Liver (tissue), 9 donors: ENCODE data around the gene FAM13B. TPM values are rescaled to one million over a fixed set of nuclear protein-coding genes. Genes with fewer than 3 reads are reported as not detected.

Experiments used
- DNase-seq: peaks from one replicate; pipeline ENCODE4 v3.0.0-alpha.2; 2017; ENCODE audit warnings: low spot score
- H3K27ac ChIP-seq, 2 donors: one replicate each; pipeline ENCODE4 v1.7.0; 2013; ENCODE audit warnings: inconsistent platforms in 2 of 2, low read length in 2 of 2, control low read depth in 1 of 2, low read depth in 1 of 2, mild to moderate bottlenecking in 1 of 2
- H3K27me3 ChIP-seq, 4 donors: one replicate each; pipeline versions ENCODE4 v1.6.1 to v1.7.0; 2013; ENCODE audit warnings: low read length in 3 of 4, inconsistent platforms in 1 of 4, mild to moderate bottlenecking in 1 of 4, moderate library complexity in 1 of 4; ENCODE audit not compliant: control insufficient read depth in 4 of 4, insufficient read depth in 4 of 4
- H3K36me3 ChIP-seq, 4 donors: one replicate each; pipeline versions ENCODE4 v1.6.1 to v1.7.0; 2013; ENCODE audit warnings: low read length in 3 of 4, mild to moderate bottlenecking in 3 of 4, low read depth in 1 of 4, moderate library complexity in 1 of 4; ENCODE audit not compliant: control insufficient read depth in 4 of 4, insufficient read depth in 3 of 4
- H3K4me1 ChIP-seq, 4 donors: one replicate each; pipeline versions ENCODE4 v1.6.1 to v1.7.0; 2013; ENCODE audit warnings: low read length in 3 of 4, mild to moderate bottlenecking in 3 of 4, moderate library complexity in 1 of 4; ENCODE audit not compliant: control insufficient read depth in 4 of 4, insufficient read depth in 4 of 4
- H3K4me3 ChIP-seq, 3 donors: one replicate each; pipeline versions ENCODE4 v1.6.1 to v1.7.0; 2013; ENCODE audit warnings: low read length in 3 of 3, control low read depth in 1 of 3, low read depth in 1 of 3, mild to moderate bottlenecking in 1 of 3
- H3K9ac ChIP-seq, 2 donors: one replicate each; pipeline ENCODE4 v1.7.0; 2013; ENCODE audit warnings: low read length in 2 of 2, mild to moderate bottlenecking in 2 of 2, moderate library complexity in 2 of 2, control low read depth in 1 of 2, low read depth in 1 of 2
- H3K9me3 ChIP-seq, 4 donors: one replicate each; pipeline versions ENCODE4 v1.6.1 to v1.7.0; 2013; ENCODE audit warnings: low read length in 3 of 4; ENCODE audit not compliant: control insufficient read depth in 4 of 4
- ATF3 ChIP-seq: IDR thresholded peaks from 2 replicates; pipeline ENCODE4 v1.6.1; 2016; ENCODE audit warnings: antibody characterized with exemption
- CTCF ChIP-seq: fragments of 150-350 bp; IDR thresholded peaks from 2 replicates; pipeline ENCODE4 v1.5.1; 2017; ENCODE audit warnings: improper control_type of control experiment, low read depth, low read length; ENCODE audit not compliant: missing input control
- EGR1 ChIP-seq, 2 donors: IDR thresholded peaks; 2 replicates each; pipeline ENCODE4 v1.6.1; 2016 to 2018; ENCODE audit warnings: antibody characterized with exemption in 2 of 2, low read depth in 2 of 2
- FOXA1 ChIP-seq: IDR thresholded peaks from 2 replicates; pipeline ENCODE4 v1.6.1; 2016; ENCODE audit warnings: antibody characterized with exemption
- FOXA2 ChIP-seq: IDR thresholded peaks from 2 replicates; pipeline ENCODE4 v1.6.1; 2016; ENCODE audit warnings: antibody characterized with exemption
- GABPA ChIP-seq, 2 donors: IDR thresholded peaks in 1 of 2; conservative IDR thresholded peaks in 1 of 2; 2 replicates each; pipeline ENCODE4 v1.6.1; 2016; ENCODE audit warnings: antibody characterized with exemption in 2 of 2, mild to moderate bottlenecking in 1 of 2, moderate library complexity in 1 of 2
- HNF4A ChIP-seq, 2 donors: conservative IDR thresholded peaks; 2 replicates each; pipeline ENCODE4 v1.6.1; 2016; ENCODE audit warnings: antibody characterized with exemption in 2 of 2, mild to moderate bottlenecking in 2 of 2
- HNF4G ChIP-seq: IDR thresholded peaks from 2 replicates; pipeline ENCODE4 v1.6.1; 2016; ENCODE audit warnings: antibody characterized with exemption
- JUND ChIP-seq, 2 donors: IDR thresholded peaks; 2 replicates each; pipeline ENCODE4 v1.6.1; 2016; ENCODE audit warnings: antibody characterized with exemption in 2 of 2
- MAX ChIP-seq: IDR thresholded peaks from 2 replicates; pipeline ENCODE4 v1.6.1; 2016; ENCODE audit warnings: antibody characterized with exemption
- NR2F2 ChIP-seq: IDR thresholded peaks from 2 replicates; pipeline ENCODE4 v1.6.1; 2016; ENCODE audit warnings: antibody characterized with exemption
- RAD21 ChIP-seq, 2 donors: IDR thresholded peaks; 2 replicates each; pipeline ENCODE4 v1.6.1; 2016; ENCODE audit warnings: antibody characterized with exemption in 2 of 2, mild to moderate bottlenecking in 2 of 2
- RXRA ChIP-seq, 2 donors: IDR thresholded peaks; 2 replicates each; pipeline ENCODE4 v1.6.1; 2017 to 2018; ENCODE audit warnings: antibody characterized with exemption in 2 of 2, mild to moderate bottlenecking in 1 of 2
- SP1 ChIP-seq: IDR thresholded peaks from 2 replicates; pipeline ENCODE4 v1.6.1; 2018; ENCODE audit warnings: antibody characterized with exemption, mild to moderate bottlenecking
- TAF1 ChIP-seq: conservative IDR thresholded peaks from 2 replicates; pipeline ENCODE4 v1.6.1; 2016; ENCODE audit warnings: antibody characterized with exemption, mild to moderate bottlenecking
- YY1 ChIP-seq: IDR thresholded peaks from 2 replicates; pipeline ENCODE4 v1.6.1; 2016; ENCODE audit warnings: antibody characterized with exemption, mild to moderate bottlenecking
- ZBTB33 ChIP-seq: IDR thresholded peaks from 2 replicates; pipeline ENCODE4 v1.6.1; 2016; ENCODE audit warnings: antibody characterized with exemption
- WGBS: extraction: QIAGEN DNeasy Blood & Tissue Kit; methylation state at CpG from one replicate; pipeline ENCODE4 v1.1.7; 2013; 5-methylcytosine and 5-hydroxymethylcytosine counted together
- polyA plus RNA-seq, 2 donors: library from polyadenylated mRNA; stranded (reverse) in 1 of 2; unstranded in 1 of 2; fragments of 200-250 nt in 1 of 2; fragments of >200 nt in 1 of 2; fragmentation: Nextera tagmentation in 1 of 2; extraction: Ambion mirVana in 1 of 2; gene quantifications; one replicate each; pipeline versions ENCODE4 v1.2.1 to v1.2.3, GENCODE V29; 2013 to 2015
- total RNA-seq, 2 donors: library from RNA; depleted of rRNA; stranded (reverse); fragments of >200 nt; gene quantifications; one replicate each; pipeline ENCODE4 v1.2.3, GENCODE V29; 2014
- donor health status: healthy.
- donor health status: healthy.
- donor health status: healthy.
- donor health status: healthy.
- donor health status: healthy.

FAM13B gene
- total and polyA plus RNA-seq, 4 donors = 4.3 to 19.0 (median 10.8) TPM

GRCh38 chr5:138033907-138034306, 1.0 kb upstream of the FAM13B start:
- TF ChIP-seq FOXA2 = no peak
- no peak for TF ChIP-seq ATF3
- TF ChIP-seq YY1 = no peak
- TF ChIP-seq FOXA1 = no peak
- TF ChIP-seq HNF4G = no peak
- no peak for TF ChIP-seq MAX
- TF ChIP-seq GABPA (IDR thresholded peaks at IDR 0.05 in 1 of 2, conservative IDR thresholded peaks at IDR 0.05 in 1 of 2) = no peak
- no peak for TF ChIP-seq RAD21 (IDR thresholded peaks at IDR 0.05)
- no peak for TF ChIP-seq ZBTB33
- no peak for TF ChIP-seq NR2F2
- TF ChIP-seq HNF4A (conservative IDR thresholded peaks at IDR 0.05) = no peak
- TF ChIP-seq TAF1 = no peak
- no peak for TF ChIP-seq JUND (IDR thresholded peaks at IDR 0.05)
- peak overlapping the region in 1 of 3 donors; percentile 71 for H3K4me3 ChIP-seq
- 76% methylated on average over 2 of the region's 2 CpGs for WGBS
- DNase-seq = no peak
- H3K4me1 ChIP-seq = peaks cover 9 to 25% (median 13%) of the 10 kb centered on the region in 4 donors
- peak overlapping the region; percentile 38 to 73 for H3K9ac ChIP-seq
- peak overlapping the region; percentile 90 to 97 for H3K27ac ChIP-seq
- H3K36me3 ChIP-seq = no peaks in the 10 kb centered on the region
- H3K27me3 ChIP-seq = no peaks in the 10 kb centered on the region
- no peaks in the 10 kb centered on the region for H3K9me3 ChIP-seq

GRCh38 chr5:138033386-138033808, 518 bp upstream of the FAM13B start:
- peak overlapping the region; percentile 73 to 79 for H3K9ac ChIP-seq
- peak overlapping the region; percentile 71 to 99 (median 74) for H3K4me3 ChIP-seq
- peak overlapping the region; percentile 90 to 97 for H3K27ac ChIP-seq
- no peaks in the 10 kb centered on the region for H3K9me3 ChIP-seq
- H3K36me3 ChIP-seq = no peaks in the 10 kb centered on the region
- WGBS = 1% methylated on average over 15 of the region's 15 CpGs
- H3K4me1 ChIP-seq = peaks cover 9 to 25% (median 13%) of the 10 kb centered on the region in 4 donors
- TF ChIP-seq ZBTB33 = no peak
- TF ChIP-seq RXRA (IDR thresholded peaks at IDR 0.05) = peak in 1 of 2 donors; percentile 13
- peak; percentile 2 for TF ChIP-seq SP1
- no peaks in the 10 kb centered on the region for H3K27me3 ChIP-seq
- no peak for DNase-seq

GRCh38 chr5:138032028-138032571, 779 bp downstream of the FAM13B start:
- Histone ChIP-seq H3K4me3 (peak overlapping the region; percentile 77 to 99 (median 90)), H3K27me3 (no peaks in the 10 kb centered on the region), H3K9ac (peak overlapping the region in 1 of 2 donors; percentile 67), H3K9me3 (no peaks in the 10 kb centered on the region), H3K36me3 (no peaks in the 10 kb centered on the region), H3K27ac (peak overlapping the region; percentile 90 to 97), H3K4me1 (peaks cover 9 to 25% (median 13%) of the 10 kb centered on the region in 4 donors)
- DNase-seq = peak; percentile 72
- WGBS = 9% methylated on average over 24 of the region's 24 CpGs
- TF ChIP-seq FOXA1 = no peak
- no peak for TF ChIP-seq ZBTB33
- TF ChIP-seq JUND (IDR thresholded peaks at IDR 0.05) = no peak
- no peak for TF ChIP-seq HNF4G
- TF ChIP-seq RXRA (IDR thresholded peaks at IDR 0.05) = no peak
- no peak for TF ChIP-seq CTCF
- TF ChIP-seq GABPA (IDR thresholded peaks at IDR 0.05 in 1 of 2, conservative IDR thresholded peaks at IDR 0.05 in 1 of 2) = no peak
- no peak for TF ChIP-seq FOXA2
- no peak for TF ChIP-seq EGR1 (IDR thresholded peaks at IDR 0.05; ENCODE audit: low read depth in 2 of 2)
- no peak for TF ChIP-seq MAX
- TF ChIP-seq HNF4A (conservative IDR thresholded peaks at IDR 0.05) = no peak
